HepG2 (cell line): ENCODE measurements around the gene RNF208. TPM values are rescaled to one million over a fixed set of nuclear protein-coding genes. Genes with fewer than 3 reads are reported as not detected.
A peak's percentile ranks its signal among the peaks of the same experiment; 100 is the strongest.

ENCODE experiments used
- KDM6A ChIP-seq: IDR thresholded peaks from 2 replicates; pipeline ENCODE4 v1.6.1; 2016; ENCODE audit warnings: low read depth
- NFIB ChIP-seq: sonication (generic); formaldehyde crosslinking; IDR thresholded peaks from 2 replicates; pipeline ENCODE4 v1.9.0; 2021; ENCODE audit warnings: missing genetic modification reagents, mild to moderate bottlenecking, borderline replicate concordance
- NFKBIZ ChIP-seq: IDR thresholded peaks from 2 replicates; pipeline ENCODE4 v1.6.1; 2018; ENCODE audit warnings: missing genetic modification reagents, missing compliant biosample characterization
- PHB2 ChIP-seq: fragments of 450-650 bp; IDR thresholded peaks from 2 replicates; pipeline ENCODE4 v1.6.1; 2018; ENCODE audit not compliant: partially characterized antibody
- RARG ChIP-seq: sonication (generic); formaldehyde crosslinking; IDR thresholded peaks from 2 replicates; pipeline ENCODE4 v1.4.0; 2020; ENCODE audit warnings: low read depth, mild to moderate bottlenecking, missing genetic modification reagents
- RERE ChIP-seq: IDR thresholded peaks from 2 replicates; pipeline ENCODE4 v1.6.1; 2016; ENCODE audit warnings: low read depth, missing genetic modification reagents, missing compliant biosample characterization
- RXRB ChIP-seq: IDR thresholded peaks from 2 replicates; pipeline ENCODE4 v1.6.1; 2016; ENCODE audit warnings: borderline replicate concordance, missing genetic modification reagents, missing compliant biosample characterization
- SNRNP70 ChIP-seq: fragments of 200-400 bp; formaldehyde crosslinking; IDR thresholded peaks from 2 replicates; pipeline ENCODE4 v1.6.1; 2017; ENCODE audit warnings: mild to moderate bottlenecking, low read depth, low read length, moderate library complexity
- SYNCRIP ChIP-seq: fragments of 200-400 bp; formaldehyde crosslinking; IDR thresholded peaks from 2 replicates; pipeline ENCODE4 v1.6.1; 2018; ENCODE audit warnings: mild to moderate bottlenecking, low read depth, low read length; ENCODE audit not compliant: insufficient read depth
- ZBTB33 ChIP-seq: sonication (generic); formaldehyde crosslinking; IDR thresholded peaks from 2 replicates; pipeline ENCODE4 v1.4.0; 2020; ENCODE audit warnings: missing genetic modification reagents
- ZNF569 ChIP-seq: sonication (generic); formaldehyde crosslinking; IDR thresholded peaks from 2 replicates; pipeline ENCODE4 v1.5.0; 2020; ENCODE audit warnings: mild to moderate bottlenecking, missing genetic modification reagents, moderate library complexity, borderline replicate concordance
- ZNF598 ChIP-seq: sonication (generic); formaldehyde crosslinking; IDR thresholded peaks from 2 replicates; pipeline ENCODE4 v1.5.1; 2020; ENCODE audit warnings: mild to moderate bottlenecking, missing genetic modification reagents, borderline replicate concordance
- ZNF619 ChIP-seq: sonication (generic); formaldehyde crosslinking; IDR thresholded peaks from 2 replicates; pipeline ENCODE4 v1.4.0; 2020; ENCODE audit warnings: mild to moderate bottlenecking, missing genetic modification reagents
- ZNF737 ChIP-seq: sonication (generic); formaldehyde crosslinking; IDR thresholded peaks from 2 replicates; pipeline ENCODE4 v1.5.0; 2020; ENCODE audit warnings: missing genetic modification reagents, mild to moderate bottlenecking, borderline replicate concordance
- ZSCAN30 ChIP-seq: sonication (generic); formaldehyde crosslinking; IDR thresholded peaks from 2 replicates; pipeline ENCODE4 v1.5.0; 2020; ENCODE audit warnings: mild to moderate bottlenecking, missing genetic modification reagents
- polyA plus RNA-seq, 8 experiments: library from polyadenylated mRNA; depleted of rRNA in 3 of 8; stranded (reverse) in 7 of 8; unstranded in 1 of 8; fragments of >200 nt; fragmentation: Illumina TruSeq in 4 of 8; extraction: Trizol in 4 of 8; gene quantifications; 2 replicates each; pipeline versions ENCODE4 v1.2.1 to v1.2.3, GENCODE V29; 2011 to 2016; ENCODE audit warnings: low read depth in 4 of 8, missing spikeins in 1 of 8, mixed read lengths in 1 of 8; ENCODE audit not compliant: insufficient read depth in 1 of 8
- total RNA-seq, 5 experiments: library from RNA; depleted of rRNA; stranded (reverse); fragments of >200 nt; fragmentation: Illumina TruSeq; extraction: Trizol; gene quantifications; 2 replicates each; pipeline ENCODE4 v1.2.3, GENCODE V29; 2016; ENCODE audit warnings: low read depth in 1 of 5
- TF ChIP-seq, protein P1 (sequence below): IDR thresholded peaks from 2 replicates; pipeline ENCODE4 v1.4.0; 2020; ENCODE audit warnings: mild to moderate bottlenecking, missing genetic modification reagents
- TF ChIP-seq, protein P2 (sequence below): sonication (generic); formaldehyde crosslinking; IDR thresholded peaks from 2 replicates; pipeline ENCODE4 v1.5.0; 2020; ENCODE audit warnings: missing genetic modification reagents, mild to moderate bottlenecking, borderline replicate concordance

Gene RNF208
- total and polyA plus RNA-seq, 2 of the 13 experiments (the other 11 are each of a cell fraction or from before 2014, with no cell fraction given) = 1.6 to 2.1 TPM

GRCh38 chr9:137240318-137240840 lies 18.3 kb upstream of the RNF208 start (continued):
- peak; percentile 20; the same call in 1 of the 2 replicates for TF ChIP-seq KDM6A (CRISPR knock-in tag)
- 0 out of 2 replicates have a peak, but pooled peaks have one; percentile 56 for TF ChIP-seq ZNF619 (CRISPR knock-in tag)
- no peak for TF ChIP-seq NFIB (CRISPR knock-in tag)
- TF ChIP-seq ZBTB33 (CRISPR knock-in tag) = no peak; the same call in 1 of the 2 replicates
- no peak for TF ChIP-seq SYNCRIP
- TF ChIP-seq SNRNP70 = no peak
- no peak for TF ChIP-seq ZNF737 (CRISPR knock-in tag)
- TF ChIP-seq ZNF598 (CRISPR knock-in tag) = peak; percentile 78; the same call in 1 of the 2 replicates
- TF ChIP-seq NFKBIZ (CRISPR knock-in tag) = 0 out of 2 replicates have a peak, but pooled peaks have one; percentile 7
- no peak for TF ChIP-seq ZNF569 (CRISPR knock-in tag)
- TF ChIP-seq RARG (CRISPR knock-in tag) = 0 out of 2 replicates have a peak, but pooled peaks have one; percentile 59
- TF ChIP-seq ZSCAN30 (CRISPR knock-in tag) = no peak
- no peak for TF ChIP-seq PHB2
- TF ChIP-seq, protein P1, sequence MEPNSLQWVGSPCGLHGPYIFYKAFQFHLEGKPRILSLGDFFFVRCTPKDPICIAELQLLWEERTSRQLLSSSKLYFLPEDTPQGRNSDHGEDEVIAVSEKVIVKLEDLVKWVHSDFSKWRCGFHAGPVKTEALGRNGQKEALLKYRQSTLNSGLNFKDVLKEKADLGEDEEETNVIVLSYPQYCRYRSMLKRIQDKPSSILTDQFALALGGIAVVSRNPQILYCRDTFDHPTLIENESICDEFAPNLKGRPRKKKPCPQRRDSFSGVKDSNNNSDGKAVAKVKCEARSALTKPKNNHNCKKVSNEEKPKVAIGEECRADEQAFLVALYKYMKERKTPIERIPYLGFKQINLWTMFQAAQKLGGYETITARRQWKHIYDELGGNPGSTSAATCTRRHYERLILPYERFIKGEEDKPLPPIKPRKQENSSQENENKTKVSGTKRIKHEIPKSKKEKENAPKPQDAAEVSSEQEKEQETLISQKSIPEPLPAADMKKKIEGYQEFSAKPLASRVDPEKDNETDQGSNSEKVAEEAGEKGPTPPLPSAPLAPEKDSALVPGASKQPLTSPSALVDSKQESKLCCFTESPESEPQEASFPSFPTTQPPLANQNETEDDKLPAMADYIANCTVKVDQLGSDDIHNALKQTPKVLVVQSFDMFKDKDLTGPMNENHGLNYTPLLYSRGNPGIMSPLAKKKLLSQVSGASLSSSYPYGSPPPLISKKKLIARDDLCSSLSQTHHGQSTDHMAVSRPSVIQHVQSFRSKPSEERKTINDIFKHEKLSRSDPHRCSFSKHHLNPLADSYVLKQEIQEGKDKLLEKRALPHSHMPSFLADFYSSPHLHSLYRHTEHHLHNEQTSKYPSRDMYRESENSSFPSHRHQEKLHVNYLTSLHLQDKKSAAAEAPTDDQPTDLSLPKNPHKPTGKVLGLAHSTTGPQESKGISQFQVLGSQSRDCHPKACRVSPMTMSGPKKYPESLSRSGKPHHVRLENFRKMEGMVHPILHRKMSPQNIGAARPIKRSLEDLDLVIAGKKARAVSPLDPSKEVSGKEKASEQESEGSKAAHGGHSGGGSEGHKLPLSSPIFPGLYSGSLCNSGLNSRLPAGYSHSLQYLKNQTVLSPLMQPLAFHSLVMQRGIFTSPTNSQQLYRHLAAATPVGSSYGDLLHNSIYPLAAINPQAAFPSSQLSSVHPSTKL (CRISPR knock-in tag) = peak; percentile 63
- TF ChIP-seq RXRB (CRISPR knock-in tag) = peak; percentile 57
- TF ChIP-seq, protein P2, sequence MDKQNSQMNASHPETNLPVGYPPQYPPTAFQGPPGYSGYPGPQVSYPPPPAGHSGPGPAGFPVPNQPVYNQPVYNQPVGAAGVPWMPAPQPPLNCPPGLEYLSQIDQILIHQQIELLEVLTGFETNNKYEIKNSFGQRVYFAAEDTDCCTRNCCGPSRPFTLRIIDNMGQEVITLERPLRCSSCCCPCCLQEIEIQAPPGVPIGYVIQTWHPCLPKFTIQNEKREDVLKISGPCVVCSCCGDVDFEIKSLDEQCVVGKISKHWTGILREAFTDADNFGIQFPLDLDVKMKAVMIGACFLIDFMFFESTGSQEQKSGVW (CRISPR knock-in tag) = no peak
- no peak for TF ChIP-seq RERE (CRISPR knock-in tag)
